HPDE6-E6E7 (cell line): ENCODE measurements around the gene COL23A1.

Experiments
- DNase-seq: peaks from one replicate; pipeline ENCODE4 v3.0.0; 2011; ENCODE audit warnings: missing footprints; ENCODE audit errors: extremely low spot score

The COL23A1 gene

GRCh38 chr5:178557416-178557815 is 32.8 kb downstream of the COL23A1 start:
- no peak for DNase-seq

DNA sequence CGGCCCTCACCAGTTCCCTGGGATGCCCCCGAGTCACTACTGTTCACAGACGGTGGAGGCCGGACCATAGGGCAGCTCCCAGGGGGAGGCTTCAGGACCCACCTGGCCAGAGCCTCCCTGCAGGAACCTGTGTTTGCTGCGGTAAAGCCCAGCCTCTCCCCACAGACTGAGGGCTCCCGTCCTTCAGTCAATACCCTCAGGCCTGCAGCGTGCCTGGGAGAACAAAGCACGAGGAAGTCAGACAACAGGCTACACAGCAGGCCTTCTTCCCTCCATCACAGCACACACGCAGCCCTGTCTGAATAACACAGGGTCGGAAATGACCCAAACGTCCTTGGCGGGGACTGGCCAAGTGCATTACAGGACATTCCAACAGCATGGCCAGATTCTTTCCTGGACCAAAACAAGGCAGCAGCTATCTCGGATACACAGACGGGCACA is 34.4 kb downstream of the COL23A1 start:
- no peak for DNase-seq

DNA sequence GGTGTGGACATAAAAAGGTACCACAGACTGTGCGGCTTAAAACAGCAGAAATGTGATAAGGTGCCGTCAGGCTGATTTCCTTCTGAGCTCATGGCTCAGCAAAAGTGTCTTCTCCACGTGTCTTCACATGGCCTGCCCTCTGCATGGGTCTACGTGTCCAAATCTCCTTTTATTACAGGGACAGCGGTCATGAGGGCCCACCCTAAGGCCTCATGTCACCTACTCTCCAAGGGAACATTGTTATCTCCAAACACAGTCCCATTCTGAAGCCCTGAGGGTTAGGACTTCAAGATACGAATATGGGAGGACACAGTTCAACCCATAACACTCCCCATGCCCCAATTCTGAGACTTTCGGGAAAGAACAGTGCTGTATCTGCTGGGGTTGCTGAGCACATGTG is 35.2 kb downstream of the COL23A1 start:
- DNase-seq = no peak

DNA sequence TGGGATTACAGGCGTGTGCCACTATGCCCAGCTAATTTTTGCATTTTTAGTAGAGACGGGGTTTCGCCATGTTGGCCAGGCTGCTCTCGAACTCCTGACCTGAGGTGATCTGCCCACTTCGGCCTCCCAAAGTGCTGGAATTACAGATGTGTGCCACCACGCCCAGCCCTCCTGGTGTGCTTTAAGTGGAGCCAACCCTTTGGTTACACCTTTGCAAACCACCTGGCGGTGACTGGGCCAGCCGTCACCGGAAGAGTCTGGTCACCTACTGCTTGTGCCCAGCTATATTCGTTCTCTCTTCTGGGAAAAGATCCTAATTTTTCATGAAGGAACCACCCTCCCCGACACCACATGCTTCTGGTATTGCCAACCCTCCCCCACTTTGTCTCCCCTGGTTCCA is 35.9 kb downstream of the COL23A1 start:
- DNase-seq = no peak

GRCh38 chr5:178553517-178553916 is 36.7 kb downstream of the COL23A1 start:
- no peak for DNase-seq

- no peak for DNase-seq
Measured at GRCh38 chr5:178551468-178551867, 38.7 kb downstream of the COL23A1 start.

DNA sequence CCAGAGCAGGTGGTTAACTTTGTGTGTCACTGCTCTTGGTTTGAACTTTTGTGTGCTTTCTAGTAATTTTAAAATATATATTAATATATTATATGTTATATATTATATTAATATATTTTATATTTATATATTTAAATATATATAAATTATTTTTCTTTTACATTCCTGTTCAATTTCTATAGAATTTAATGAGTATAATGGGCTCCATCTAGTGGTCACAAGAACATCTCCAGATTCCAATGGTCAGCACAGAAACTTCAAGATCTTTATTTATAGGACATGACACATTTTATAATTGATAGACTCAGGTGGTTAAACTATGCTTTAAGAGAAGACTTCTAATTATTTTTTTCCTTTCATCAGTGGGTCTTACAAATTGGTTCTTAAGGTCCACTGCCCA is 39.1 kb downstream of the COL23A1 start:
- DNase-seq = peak; percentile 32

DNA sequence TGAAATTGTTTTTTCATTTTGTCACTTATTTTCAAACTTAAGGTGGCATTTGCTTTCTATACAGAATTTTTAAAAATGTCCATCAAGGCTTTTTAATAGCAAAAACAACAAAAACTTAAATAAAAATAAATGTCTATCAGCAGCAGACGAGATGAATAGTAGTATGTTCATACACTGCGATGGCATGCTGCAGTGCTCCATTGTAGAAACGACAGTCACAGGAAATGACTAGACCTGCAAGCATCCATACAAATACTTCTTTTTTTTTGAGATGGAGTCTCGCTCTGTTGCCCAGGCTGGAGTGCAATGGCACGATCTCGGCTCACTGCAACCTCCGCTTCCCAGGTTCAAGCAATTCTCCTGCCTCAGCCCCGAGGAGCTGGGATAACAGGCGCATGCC is 41.4 kb downstream of the COL23A1 start:
- no peak for DNase-seq

- DNase-seq = no peak
Measured at GRCh38 chr5:178547753-178548415, 42.3 kb downstream of the COL23A1 start.

DNA sequence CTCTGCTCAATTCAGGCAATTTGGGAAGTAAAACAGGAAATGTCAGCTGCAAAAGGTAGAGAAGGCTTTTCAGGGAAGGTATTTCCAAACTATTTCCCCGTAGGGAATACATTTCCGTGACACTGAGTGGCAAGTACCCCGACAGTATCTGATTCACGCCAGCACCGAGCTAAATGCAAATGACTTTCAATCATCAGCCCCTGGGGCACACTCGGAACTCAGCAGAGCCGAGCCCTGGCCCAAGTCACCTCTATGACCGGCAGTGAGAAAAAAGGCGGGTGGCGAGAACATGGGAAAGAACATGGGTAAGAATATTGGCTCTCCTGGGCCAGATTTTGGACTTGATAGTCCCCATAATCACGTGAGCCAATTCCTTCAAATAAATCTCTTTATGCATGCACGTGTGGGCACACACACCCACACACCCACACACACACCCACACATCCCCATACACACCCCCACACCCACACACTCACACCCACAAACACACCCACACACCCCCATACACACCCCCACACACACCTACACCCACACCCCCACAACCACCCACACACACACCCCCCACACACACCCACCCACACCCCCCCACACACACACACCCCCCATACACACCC is 43.0 kb downstream of the COL23A1 start:
- DNase-seq = no peak

DNA sequence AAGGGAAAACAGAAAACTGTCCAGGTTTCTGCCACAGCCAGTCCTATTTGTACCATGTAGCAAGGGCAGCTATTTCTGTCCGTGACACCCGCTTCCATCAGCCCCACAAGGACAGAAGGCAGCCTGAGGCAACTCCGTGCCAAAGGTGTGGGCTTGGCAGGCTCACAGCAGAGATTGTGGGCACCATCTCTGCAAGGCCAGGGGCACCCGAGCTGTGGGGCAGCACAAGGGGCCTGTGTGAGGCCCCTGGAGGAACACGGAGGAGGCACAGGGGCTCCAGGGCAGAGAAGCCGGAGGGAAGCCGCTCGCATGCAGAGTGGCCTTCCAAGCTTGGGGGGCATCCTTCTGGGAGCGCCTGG is 43.5 kb downstream of the COL23A1 start:
- DNase-seq = no peak

- no peak for DNase-seq
Measured at GRCh38 chr5:178545941-178546674, 44.1 kb downstream of the COL23A1 start.

DNA sequence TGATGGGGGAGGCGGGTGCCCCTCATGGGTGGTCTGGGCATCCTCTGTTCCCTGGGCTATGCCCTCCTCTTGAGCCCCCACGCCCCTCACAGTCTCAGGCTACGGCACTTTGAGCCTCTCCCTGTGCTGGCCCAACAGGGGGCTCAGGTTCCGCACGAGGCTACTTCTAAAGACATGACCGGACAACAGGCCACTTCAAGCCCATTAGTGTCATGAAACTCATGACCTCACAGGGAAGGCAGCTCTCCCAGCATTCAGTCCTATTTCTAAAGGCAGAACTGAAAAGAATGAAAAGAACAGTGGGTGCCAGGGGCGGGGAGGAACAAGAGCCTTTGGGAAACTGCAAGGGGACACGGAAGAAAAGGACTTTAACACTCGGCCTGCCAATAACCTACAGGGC is 45.0 kb downstream of the COL23A1 start:
- no peak for DNase-seq

DNA sequence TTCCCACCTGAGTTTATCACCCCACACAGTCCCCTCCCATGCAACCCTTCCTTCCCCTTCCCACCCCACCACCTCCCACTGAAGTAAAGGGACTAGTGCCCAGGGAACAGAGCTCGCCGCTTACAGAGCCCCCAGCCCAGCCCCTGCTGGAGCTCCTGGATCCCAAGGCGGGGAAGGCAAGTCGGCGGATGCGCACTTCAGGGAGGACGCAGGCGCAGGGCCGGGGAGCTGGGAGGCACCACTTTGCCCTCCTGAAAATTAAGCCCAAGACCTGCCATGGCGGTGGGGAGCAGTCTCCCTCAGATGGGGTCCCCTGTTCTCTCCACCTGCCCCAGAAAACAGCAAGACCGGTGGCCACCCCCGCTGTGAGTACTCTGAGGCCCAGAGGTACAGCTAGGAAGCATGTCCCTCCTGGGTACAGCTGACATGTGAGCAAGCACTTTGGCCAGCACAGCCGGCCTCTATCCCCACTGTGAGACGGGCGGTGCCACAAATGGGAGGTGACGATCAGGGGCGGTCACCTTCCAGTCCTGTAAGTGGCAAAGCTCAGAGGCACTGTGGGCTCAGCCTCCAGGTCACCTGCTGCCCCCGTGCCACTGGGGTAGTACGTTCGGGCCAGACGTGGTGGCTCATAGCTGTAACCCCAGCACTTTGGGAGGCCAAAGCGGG is 45.9 kb downstream of the COL23A1 start:
- no peak for DNase-seq

DNA sequence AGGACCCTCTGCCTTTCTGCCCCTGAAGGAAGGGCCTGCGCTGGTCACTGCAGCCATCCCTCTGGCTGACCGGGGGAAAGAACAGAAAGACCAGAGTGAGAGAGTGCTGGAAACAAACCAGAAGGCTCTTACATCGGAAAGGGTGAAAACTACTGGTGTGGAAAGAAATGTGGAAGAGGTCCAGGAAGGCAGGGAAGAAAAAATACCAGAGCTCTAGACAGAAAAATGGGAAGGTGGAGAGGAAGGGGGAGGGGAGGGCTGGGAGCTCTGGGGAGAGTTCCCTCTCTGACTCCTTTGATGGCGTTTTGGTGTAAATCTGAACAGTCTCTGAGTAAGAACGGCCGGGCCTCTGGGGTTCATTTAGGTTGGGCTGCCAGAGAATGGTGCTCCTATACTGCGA is 47.7 kb downstream of the COL23A1 start:
- no peak for DNase-seq

DNA sequence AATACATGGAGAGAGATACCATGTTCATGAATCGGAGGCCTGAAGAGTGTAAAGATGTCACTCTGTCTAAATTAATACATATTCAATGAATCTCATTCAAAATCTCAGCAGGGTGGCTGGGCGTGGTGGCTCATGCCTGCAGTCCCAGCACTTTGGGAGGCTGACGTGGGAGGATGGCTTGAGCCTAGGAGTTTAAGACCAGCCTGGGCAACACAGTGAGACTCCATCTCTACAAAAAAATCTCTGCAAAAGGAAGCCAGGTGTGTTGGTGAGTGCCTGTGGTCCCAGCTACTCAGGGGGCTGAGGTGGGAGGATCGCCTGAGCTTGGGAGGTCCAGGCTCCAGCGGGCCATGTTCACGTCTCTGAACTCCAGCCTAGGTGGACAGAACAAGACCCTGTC is 49.7 kb downstream of the COL23A1 start:
- DNase-seq = no peak

GRCh38 chr5:178538741-178539229 is 51.4 kb downstream of the COL23A1 start:
- DNase-seq = no peak

DNA sequence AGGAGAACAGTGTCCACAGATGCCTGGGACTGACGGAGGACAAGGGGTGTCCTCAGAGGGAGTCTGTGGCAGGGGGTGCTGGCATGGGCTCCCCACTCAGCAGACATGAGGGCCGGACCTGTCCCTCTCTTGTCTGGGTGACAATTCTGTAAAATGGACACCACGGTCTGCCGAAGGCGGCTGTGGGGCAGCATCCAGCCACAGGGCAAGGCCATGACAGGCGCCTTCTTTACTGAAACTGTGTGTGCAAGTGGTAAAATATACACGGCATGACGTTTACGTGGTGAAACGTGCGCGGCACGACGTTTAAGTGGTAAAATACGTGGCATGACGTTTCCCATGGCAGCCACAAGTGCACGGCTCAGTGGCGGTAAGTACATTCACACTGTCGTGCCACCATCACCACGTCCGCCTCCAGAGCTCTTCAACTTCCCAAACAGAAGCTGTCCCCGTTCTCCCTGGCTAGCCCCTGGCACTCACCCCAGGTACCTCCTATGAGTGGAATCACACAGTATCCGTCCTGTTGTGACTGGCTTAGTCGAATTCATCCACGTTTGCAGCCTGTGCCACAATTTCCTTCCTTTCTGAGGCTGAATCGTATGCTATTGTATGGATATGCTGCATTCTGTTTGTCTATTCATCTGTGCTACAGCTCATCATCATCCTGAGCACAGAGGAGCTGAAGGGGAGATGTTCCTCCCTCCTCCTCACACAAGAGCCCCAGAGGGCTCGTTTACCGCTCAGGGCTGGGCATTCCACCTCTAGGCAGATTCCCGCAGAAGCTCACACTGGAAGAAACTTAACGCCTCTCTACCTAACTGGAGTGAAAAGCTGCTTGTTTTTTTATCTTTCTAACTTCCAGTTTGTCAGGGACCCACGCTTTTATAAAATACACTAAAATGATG is 52.5 kb downstream of the COL23A1 start:
- no peak for DNase-seq

DNA sequence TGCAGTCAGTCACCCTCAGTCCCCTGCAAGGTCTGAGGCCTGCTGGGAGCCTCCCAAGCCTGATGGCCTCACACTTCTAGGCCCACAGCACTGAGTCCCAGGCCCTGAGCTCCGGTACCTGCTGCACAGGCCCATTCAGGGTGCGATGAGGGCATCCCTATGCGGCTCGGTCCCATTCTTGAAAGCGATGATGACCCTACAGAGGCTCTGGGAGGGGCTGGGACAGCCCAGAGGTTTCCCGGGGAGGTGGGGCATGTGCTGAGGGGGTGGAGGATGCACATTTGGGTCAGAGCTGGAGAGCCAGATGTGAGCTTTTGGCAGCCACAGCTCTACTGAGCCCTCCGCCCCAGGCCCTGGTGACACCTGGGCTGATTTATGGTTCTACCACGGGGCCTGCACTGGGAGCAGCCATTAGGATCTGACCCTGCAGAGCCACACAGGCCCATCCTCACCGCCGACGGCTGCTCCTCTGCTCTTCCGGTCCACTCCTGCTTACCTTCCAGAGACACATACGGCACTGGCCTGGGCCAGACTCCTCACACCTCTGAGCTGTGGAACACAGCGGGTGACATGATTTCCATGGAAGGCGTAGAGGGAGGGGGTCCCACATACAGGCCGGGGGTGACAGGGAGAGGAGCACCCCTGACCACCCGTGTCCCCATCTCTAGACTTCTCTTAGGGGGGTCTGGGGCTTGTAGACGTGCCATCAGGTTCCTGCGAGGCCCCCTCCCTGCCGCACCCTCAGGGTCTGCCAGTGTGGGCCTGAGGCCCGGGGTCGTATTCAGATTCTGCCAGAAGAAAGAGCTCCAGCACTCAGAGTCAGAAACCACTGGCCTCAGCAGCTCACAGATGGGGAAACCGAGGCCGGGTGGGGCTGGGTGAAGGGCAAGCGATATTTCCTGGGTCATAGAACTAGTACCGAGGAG is 53.4 kb downstream of the COL23A1 start:
- no peak for DNase-seq
